K562 (cell line): Measurements from ENCODE around the gene BCKDK. TPM values are rescaled to one million over a fixed set of nuclear protein-coding genes. Genes with fewer than 3 reads are reported as not detected.

Source experiments
- CXXC5 ChIP-seq: fragments of 250-450 bp; sonication (Bioruptor Pico); IDR thresholded peaks from 2 replicates; pipeline ENCODE4 v1.8.0; 2022; ENCODE audit warnings: inconsistent platforms, mild to moderate bottlenecking, moderate library complexity
- HDAC3 ChIP-seq: fragments of 450-650 bp; IDR thresholded peaks from 2 replicates; pipeline ENCODE4 v1.6.1; 2018; ENCODE audit warnings: borderline replicate concordance, mild to moderate bottlenecking, moderate library complexity; ENCODE audit not compliant: partially characterized antibody
- HOXB6 ChIP-seq: fragments of 250-450 bp; sonication (Bioruptor Pico); IDR thresholded peaks from 2 replicates; pipeline ENCODE4 v1.5.1; 2022; ENCODE audit warnings: mild to moderate bottlenecking, borderline replicate concordance
- JUNB ChIP-seq: fragments of 450-650 bp; formaldehyde crosslinking; conservative IDR thresholded peaks from 2 replicates; pipeline ENCODE4 v1.4.0; 2020; ENCODE audit warnings: mild to moderate bottlenecking
- MAFK ChIP-seq: IDR thresholded peaks from 2 replicates; pipeline ENCODE4 v1.6.1; 2011; ENCODE audit warnings: low read length, improper control_type of control experiment
- PATZ1 ChIP-seq: fragments of 250-450 bp; sonication (Bioruptor Pico); IDR thresholded peaks from 2 replicates; pipeline ENCODE4 v1.5.0; 2020; ENCODE audit warnings: mild to moderate bottlenecking, borderline replicate concordance
- RERE ChIP-seq: sonication (generic); formaldehyde crosslinking; IDR thresholded peaks from 2 replicates; pipeline ENCODE4 v1.8.0; 2023; ENCODE audit warnings: missing genetic modification reagents, mild to moderate bottlenecking, borderline replicate concordance
- SMAD2 ChIP-seq: fragments of 150-350 bp; IDR thresholded peaks from 2 replicates; pipeline ENCODE4 v1.6.1; 2014; ENCODE audit warnings: low read depth, mild to moderate bottlenecking, low read length
- ZNF121 ChIP-seq: sonication (generic); formaldehyde crosslinking; conservative IDR thresholded peaks from 2 replicates; pipeline ENCODE4 v1.8.0; 2022; ENCODE audit warnings: missing genetic modification reagents
- ZNF518B ChIP-seq: fragments of 250-450 bp; sonication (Bioruptor Pico); IDR thresholded peaks from 2 replicates; pipeline ENCODE4 v1.5.0; 2021; ENCODE audit warnings: mild to moderate bottlenecking, moderate library complexity
- ZNF584 ChIP-seq: fragments of 200-800 bp; sonication (Bioruptor generic); IDR thresholded peaks from 2 replicates; pipeline ENCODE4 v1.6.1; 2016; ENCODE audit warnings: low read depth, mild to moderate bottlenecking, missing genetic modification characterization, missing compliant biosample characterization
- ZNF764 ChIP-seq: fragments of 250-450 bp; sonication (Bioruptor Pico); IDR thresholded peaks from 2 replicates; pipeline ENCODE4 v1.4.0; 2020; ENCODE audit warnings: low read depth, mild to moderate bottlenecking, moderate library complexity
- polyA plus RNA-seq, 8 experiments: library from polyadenylated mRNA; depleted of rRNA in 4 of 8; stranded (reverse) in 5 of 8; unstranded in 3 of 8; fragments of >200 nt; fragmentation: Nextera tagmentation in 2 of 8; fragmentation: Illumina TruSeq in 1 of 8; extraction: Ambion mirVana in 2 of 8; extraction: Trizol in 1 of 8; gene quantifications; 2 replicates each; pipeline versions ENCODE4 v1.2.1 to v1.2.3, GENCODE V29; 2011 to 2014; ENCODE audit warnings: inconsistent platforms in 1 of 8, missing spikeins in 1 of 8
- total RNA-seq, 7 experiments: library from RNA; depleted of rRNA in 6 of 7; stranded (reverse); fragments of >200 nt in 6 of 7; fragmentation: Illumina TruSeq in 2 of 7; extraction: Trizol in 2 of 7; gene quantifications; 2 replicates each; pipeline versions ENCODE4 v1.2.1 to v1.2.3, GENCODE V29; 2011 to 2021; ENCODE audit warnings: low replicate concordance in 1 of 7
- TF ChIP-seq, protein P1 (sequence below): IDR thresholded peaks from 3 replicates; pipeline ENCODE4 v1.6.1; 2011; ENCODE audit warnings: borderline replicate concordance, mild to moderate bottlenecking; ENCODE audit not compliant: insufficient read length, insufficient read depth

Gene BCKDK
- total and polyA plus RNA-seq, 9 of the 15 experiments (the other 6 are each of a cell fraction or from before 2014, with no cell fraction given): 0.58 to 34.8 (median 13.1) TPM

GRCh38 chr16:31073142-31073969 lies 34.8 kb upstream of the BCKDK start (continued):
- TF ChIP-seq PATZ1: no peak
- TF ChIP-seq ZNF518B (CRISPR knock-in tag): no peak
- TF ChIP-seq, protein P1, sequence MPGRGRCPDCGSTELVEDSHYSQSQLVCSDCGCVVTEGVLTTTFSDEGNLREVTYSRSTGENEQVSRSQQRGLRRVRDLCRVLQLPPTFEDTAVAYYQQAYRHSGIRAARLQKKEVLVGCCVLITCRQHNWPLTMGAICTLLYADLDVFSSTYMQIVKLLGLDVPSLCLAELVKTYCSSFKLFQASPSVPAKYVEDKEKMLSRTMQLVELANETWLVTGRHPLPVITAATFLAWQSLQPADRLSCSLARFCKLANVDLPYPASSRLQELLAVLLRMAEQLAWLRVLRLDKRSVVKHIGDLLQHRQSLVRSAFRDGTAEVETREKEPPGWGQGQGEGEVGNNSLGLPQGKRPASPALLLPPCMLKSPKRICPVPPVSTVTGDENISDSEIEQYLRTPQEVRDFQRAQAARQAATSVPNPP: no peak
- no peak for TF ChIP-seq SMAD2
- TF ChIP-seq HDAC3: no peak
- no peak for TF ChIP-seq MAFK
- no peak for TF ChIP-seq ZNF584
- TF ChIP-seq ZNF764 (CRISPR knock-in tag): no peak
- no peak for TF ChIP-seq JUNB (CRISPR knock-in tag)
- no peak for TF ChIP-seq RERE (CRISPR knock-in tag)
- TF ChIP-seq ZNF121 (CRISPR knock-in tag): peak; percentile 100
- peak; percentile 89 for TF ChIP-seq CXXC5 (CRISPR knock-in tag)
- TF ChIP-seq HOXB6: no peak
